HepG2 (cell line): ENCODE results near the gene ST8SIA2. TPM values are rescaled to one million over a fixed set of nuclear protein-coding genes. Genes with fewer than 3 reads are reported as not detected.

Experiments
- ATAC-seq: fragments of 200-7000 bp; cut with Tn5 transposase; 3 replicates; pipeline ENCODE4 v1.9.1; 2020; ENCODE audit warnings: mild to moderate bottlenecking, moderate library complexity
- BruUV-seq: library from RNA; stranded (reverse); fragments of 400-500 nt; replicated peaks from 2 replicates; lab custom pipeline; 2021; lab: Mats Ljungman, UMichigan
- CTCF ChIA-PET: fragments of 300-600 bp; formaldehyde crosslinking; extraction: SDS; loops from one replicate; lab custom pipeline; 2021; ENCODE audit warnings: low total read pairs, inconsistent platforms, low intra/inter-chr PET ratio; lab: Yijun Ruan, JAX
- POLR2A ChIA-PET: fragments of 350-600 bp; sonication (Branson Sonifier 250); formaldehyde crosslinking; loops from one replicate; lab custom pipeline; 2020; ENCODE audit warnings: antibody characterized with exemption, inconsistent platforms; lab: Yijun Ruan, JAX
- DNase-seq: peaks from one replicate; pipeline ENCODE4 v3.0.0-alpha.2; 2015; ENCODE audit warnings: low spot score
- FAIRE-seq: peaks from 3 replicates; lab custom pipeline; 2011; peaks lifted over from hg19 to GRCh38; lab: Jason Lieb, UNC
- H2AFZ ChIP-seq: one replicate; pipeline ENCODE4 v1.6.1; 2011; ENCODE audit warnings: low read length, inconsistent platforms
- H3K27ac ChIP-seq: fragments of 300-600 bp; 3 replicates; pipeline ENCODE4 v1.8.0; 2011; ENCODE audit warnings: mixed run types, mild to moderate bottlenecking, mixed read lengths, low read length, inconsistent platforms; ENCODE audit not compliant: insufficient read depth; ENCODE audit errors: extremely low read length
- H3K27me3 ChIP-seq, 2 experiments: fragments of 200-600 bp in 1 of 2; 2 replicates in 1 of 2; 3 replicates in 1 of 2; pipeline versions ENCODE4 v1.6.0 to v1.8.0; 2011; ENCODE audit warnings: low read length in 2 of 2, mild to moderate bottlenecking in 2 of 2, moderate library complexity in 2 of 2, inconsistent platforms in 1 of 2; ENCODE audit not compliant: insufficient read depth in 2 of 2, control insufficient read depth in 1 of 2
- H3K36me3 ChIP-seq, 2 experiments: fragments of 200-600 bp in 1 of 2; replicated peaks in 1 of 2; 2 replicates in 1 of 2; 3 replicates in 1 of 2; pipeline versions ENCODE4 v1.5.1 to v1.8.0; 2011; ENCODE audit warnings: low read length in 2 of 2, inconsistent platforms in 1 of 2; ENCODE audit not compliant: insufficient read depth in 2 of 2, control insufficient read depth in 1 of 2
- H3K4me1 ChIP-seq: 2 replicates; pipeline ENCODE4 v1.5.1; 2012; ENCODE audit warnings: low read length, inconsistent platforms; ENCODE audit not compliant: insufficient read depth
- H3K4me2 ChIP-seq: 2 replicates; pipeline ENCODE4 v1.6.0; 2011; ENCODE audit warnings: low read depth, low read length, inconsistent platforms
- H3K4me3 ChIP-seq, 3 experiments: fragments of 200-600 bp in 1 of 3; sonication (generic), shearing (Covaris generic) in 1 of 3; replicated peaks in 1 of 3; 2 replicates each; pipeline ENCODE4 v1.5.1; 2011 to 2016; ENCODE audit warnings: low read length in 3 of 3, inconsistent platforms in 2 of 3, low read depth in 2 of 3, mild to moderate bottlenecking in 2 of 3, control low read depth in 1 of 3, mixed read lengths in 1 of 3; ENCODE audit not compliant: insufficient read depth in 1 of 3
- H3K79me2 ChIP-seq: one replicate; pipeline ENCODE4 v1.6.1; 2011; ENCODE audit warnings: low read length, inconsistent platforms; ENCODE audit not compliant: insufficient read depth
- H3K9ac ChIP-seq: 2 replicates; pipeline ENCODE4 v1.6.0; 2011; ENCODE audit warnings: mild to moderate bottlenecking, low read depth, low read length, inconsistent platforms; ENCODE audit not compliant: insufficient read depth
- H3K9me3 ChIP-seq: 2 replicates; pipeline ENCODE4 v1.5.1; 2012; ENCODE audit warnings: mild to moderate bottlenecking, low read length
- H4K20me1 ChIP-seq: 2 replicates; pipeline ENCODE4 v1.6.0; 2011; ENCODE audit warnings: inconsistent platforms, mild to moderate bottlenecking, low read length, moderate library complexity; ENCODE audit not compliant: insufficient read depth
- CSRNP2 ChIP-seq: sonication (generic); formaldehyde crosslinking; conservative IDR thresholded peaks from 2 replicates; pipeline ENCODE4 v1.8.0; 2022; ENCODE audit warnings: low read depth, missing genetic modification reagents
- EHMT2 ChIP-seq: fragments of 200-600 bp; sonication (generic); IDR thresholded peaks from 2 replicates; pipeline ENCODE4 v1.7.0; 2017; ENCODE audit warnings: antibody characterized with exemption, low read depth, low read length, borderline replicate concordance
- GZF1 ChIP-seq: sonication (generic); formaldehyde crosslinking; IDR thresholded peaks from 2 replicates; pipeline ENCODE4 v1.5.1; 2020; ENCODE audit warnings: mild to moderate bottlenecking, missing genetic modification reagents
- KAT8 ChIP-seq: IDR thresholded peaks from 2 replicates; pipeline ENCODE4 v1.6.1; 2016; ENCODE audit warnings: missing genetic modification reagents, missing compliant biosample characterization
- MIER2 ChIP-seq: IDR thresholded peaks from 2 replicates; pipeline ENCODE4 v1.6.1; 2016; ENCODE audit warnings: missing biosample characterization, missing genetic modification reagents
- TCF12 ChIP-seq, 2 experiments: fragments of 450-650 bp in 1 of 2; sonication (generic) in 1 of 2; formaldehyde crosslinking in 1 of 2; IDR thresholded peaks; 2 replicates each; pipeline versions ENCODE4 v1.6.1 to v1.8.0; 2017 to 2022; ENCODE audit warnings: antibody characterized with exemption in 1 of 2, mild to moderate bottlenecking in 1 of 2, missing genetic modification reagents in 1 of 2, moderate library complexity in 1 of 2
- ZNF44 ChIP-seq: sonication (generic); formaldehyde crosslinking; IDR thresholded peaks from 2 replicates; pipeline ENCODE4 v1.5.1; 2020; ENCODE audit warnings: mild to moderate bottlenecking, missing genetic modification reagents
- ZNF563 ChIP-seq: sonication (generic); formaldehyde crosslinking; IDR thresholded peaks from 2 replicates; pipeline ENCODE4 v1.8.0; 2022; ENCODE audit warnings: mild to moderate bottlenecking, moderate library complexity, missing genetic modification reagents
- ZNF703 ChIP-seq: sonication (generic); formaldehyde crosslinking; IDR thresholded peaks from 2 replicates; pipeline ENCODE4 v1.5.1; 2020; ENCODE audit warnings: missing genetic modification reagents, mild to moderate bottlenecking, moderate library complexity, borderline replicate concordance
- ZSCAN12 ChIP-seq: sonication (generic); formaldehyde crosslinking; IDR thresholded peaks from 2 replicates; pipeline ENCODE4 v1.9.0; 2021; ENCODE audit warnings: mild to moderate bottlenecking, missing genetic modification reagents
- WGBS: methylation state at CpG from one replicate; pipeline ENCODE4 v1.1.6; 2017; ENCODE audit warnings: low lambda C conversion rate; 5-methylcytosine and 5-hydroxymethylcytosine counted together
- in situ Hi-C: cut with HindIII; loops from 2 replicates; pipeline ENCODE4 v1.10.0; 2017; ENCODE audit warnings: low pct_unique_long_range_greater_than_20kb; ENCODE audit not compliant: extremely low pct_ligation_motif_present
- intact Hi-C: fragments of 100-400 bp; cut with micrococcal nuclease; formaldehyde crosslinking; loops from one replicate; pipeline ENCODE4 v1.10.0; 2022; ENCODE audit not compliant: unreplicated experiment
- polyA plus RNA-seq, 8 experiments: library from polyadenylated mRNA; depleted of rRNA in 3 of 8; stranded (reverse) in 7 of 8; unstranded in 1 of 8; fragments of >200 nt; fragmentation: Illumina TruSeq in 4 of 8; extraction: Trizol in 4 of 8; gene quantifications; 2 replicates each; pipeline versions ENCODE4 v1.2.1 to v1.2.3, GENCODE V29; 2011 to 2016; ENCODE audit warnings: low read depth in 4 of 8, missing spikeins in 1 of 8, mixed read lengths in 1 of 8; ENCODE audit not compliant: insufficient read depth in 1 of 8
- total RNA-seq, 5 experiments: library from RNA; depleted of rRNA; stranded (reverse); fragments of >200 nt; fragmentation: Illumina TruSeq; extraction: Trizol; gene quantifications; 2 replicates each; pipeline ENCODE4 v1.2.3, GENCODE V29; 2016; ENCODE audit warnings: low read depth in 1 of 5
- TF ChIP-seq, protein P1 (sequence below): sonication (generic); formaldehyde crosslinking; IDR thresholded peaks from 2 replicates; pipeline ENCODE4 v1.8.1; 2023; ENCODE audit warnings: mild to moderate bottlenecking, missing genetic modification reagents
- TF ChIP-seq, protein P2 (sequence below): sonication (generic); formaldehyde crosslinking; IDR thresholded peaks from 2 replicates; pipeline ENCODE4 v1.5.0; 2020; ENCODE audit warnings: missing genetic modification reagents

The ST8SIA2 gene
- total and polyA plus RNA-seq, 2 of the 13 experiments (the other 11 are each of a cell fraction or from before 2014, with no cell fraction given): not detected

DNA sequence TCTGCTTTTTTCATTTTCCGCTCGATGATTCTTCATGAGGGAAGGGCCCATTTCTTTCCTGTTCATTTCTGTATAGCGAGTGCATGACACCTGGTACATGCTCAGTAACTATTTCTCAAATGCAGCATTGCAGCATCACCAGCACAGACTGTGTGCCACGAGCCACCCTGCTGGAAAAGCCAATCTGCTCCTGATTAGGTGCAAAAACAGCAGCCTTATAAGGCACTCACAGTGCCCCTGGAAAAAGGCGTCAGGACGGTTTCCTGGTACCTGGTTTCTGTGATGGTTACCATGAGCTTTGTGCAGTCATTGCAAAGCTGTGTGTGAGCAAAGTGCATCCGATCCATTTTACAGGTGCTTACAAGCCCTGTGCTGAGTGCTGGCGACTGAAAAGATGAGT lies 15.8 kb downstream of the ST8SIA2 start (continued):
- TF ChIP-seq CSRNP2 (CRISPR knock-in tag) (no peak), ZNF703 (no peak), GZF1 (CRISPR knock-in tag) (no peak), MIER2 (CRISPR knock-in tag) (no peak), ZSCAN12 (CRISPR knock-in tag) (no peak), KAT8 (CRISPR knock-in tag) (no peak)
- TF ChIP-seq, protein P1, sequence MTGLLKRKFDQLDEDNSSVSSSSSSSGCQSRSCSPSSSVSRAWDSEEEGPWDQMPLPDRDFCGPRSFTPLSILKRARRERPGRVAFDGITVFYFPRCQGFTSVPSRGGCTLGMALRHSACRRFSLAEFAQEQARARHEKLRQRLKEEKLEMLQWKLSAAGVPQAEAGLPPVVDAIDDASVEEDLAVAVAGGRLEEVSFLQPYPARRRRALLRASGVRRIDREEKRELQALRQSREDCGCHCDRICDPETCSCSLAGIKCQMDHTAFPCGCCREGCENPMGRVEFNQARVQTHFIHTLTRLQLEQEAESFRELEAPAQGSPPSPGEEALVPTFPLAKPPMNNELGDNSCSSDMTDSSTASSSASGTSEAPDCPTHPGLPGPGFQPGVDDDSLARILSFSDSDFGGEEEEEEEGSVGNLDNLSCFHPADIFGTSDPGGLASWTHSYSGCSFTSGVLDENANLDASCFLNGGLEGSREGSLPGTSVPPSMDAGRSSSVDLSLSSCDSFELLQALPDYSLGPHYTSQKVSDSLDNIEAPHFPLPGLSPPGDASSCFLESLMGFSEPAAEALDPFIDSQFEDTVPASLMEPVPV (CRISPR knock-in tag): no peak

GRCh38 chr15:92410537-92410936 lies 16.9 kb downstream of the ST8SIA2 start:
- no peak overlapping the region for H2AFZ ChIP-seq
- intact Hi-C loops (no loop called here), in situ Hi-C loops (no loop called here)
- no peaks in the 10 kb centered on the region for H3K36me3 ChIP-seq
- TF ChIP-seq ZNF563 (CRISPR knock-in tag) (no peak), TCF12 (IDR thresholded peaks at IDR 0.05) (no peak), TCF12 (CRISPR knock-in tag; IDR thresholded peaks at IDR 0.05) (no peak), ZNF44 (CRISPR knock-in tag) (no peak), EHMT2 (no peak)
- TF ChIP-seq, protein P2, sequence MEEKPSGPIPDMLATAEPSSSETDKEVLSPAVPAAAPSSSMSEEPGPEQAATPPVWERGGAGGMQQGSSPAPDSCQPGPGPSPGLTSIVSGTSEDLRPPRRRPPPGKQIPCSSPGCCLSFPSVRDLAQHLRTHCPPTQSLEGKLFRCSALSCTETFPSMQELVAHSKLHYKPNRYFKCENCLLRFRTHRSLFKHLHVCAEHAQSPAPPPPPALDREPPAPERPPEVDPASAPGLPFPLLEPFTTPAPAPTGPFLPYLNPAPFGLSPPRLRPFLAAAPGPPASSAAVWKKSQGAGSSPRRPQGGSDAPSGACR: no peak
- H3K9ac ChIP-seq: no peak overlapping the region
- peaks cover 1 to 33% of the 10 kb centered on the region in 2 experiments; a peak in 4 of 5 replicates for H3K27me3 ChIP-seq
- POLR2A ChIA-PET: no interaction called here
- no peak overlapping the region for H3K4me3 ChIP-seq
- no peaks in the 10 kb centered on the region for H3K4me1 ChIP-seq
- ATAC-seq: no peak
- no TSS peak for BruUV-seq
- CTCF ChIA-PET: no interaction called here
- FAIRE-seq: no peak
- H3K4me2 ChIP-seq: no peak overlapping the region
- DNase-seq: no peak
- no peaks in the 10 kb centered on the region for H3K79me2 ChIP-seq
- no peaks in the 10 kb centered on the region for H3K9me3 ChIP-seq
- no peak overlapping the region for H3K27ac ChIP-seq
- no peaks in the 10 kb centered on the region for H4K20me1 ChIP-seq
- 18% methylated on average over 6 of the region's 6 CpGs for WGBS
